T-helper 2 cell (primary cell): ENCODE results near the gene ATXN10.

Experiments used
- DNase-seq, 5 experiments: peaks; one replicate each; pipeline versions ENCODE4 v3.0.0 to v3.0.0-alpha.2; 2012 to 2022

ATXN10 gene

GRCh38 chr22:45830531-45831245, 159.1 kb downstream of the ATXN10 start:
- DNase-seq = no peak

GRCh38 chr22:45831394-45831793, 159.8 kb downstream of the ATXN10 start:
- DNase-seq = no peak

DNA sequence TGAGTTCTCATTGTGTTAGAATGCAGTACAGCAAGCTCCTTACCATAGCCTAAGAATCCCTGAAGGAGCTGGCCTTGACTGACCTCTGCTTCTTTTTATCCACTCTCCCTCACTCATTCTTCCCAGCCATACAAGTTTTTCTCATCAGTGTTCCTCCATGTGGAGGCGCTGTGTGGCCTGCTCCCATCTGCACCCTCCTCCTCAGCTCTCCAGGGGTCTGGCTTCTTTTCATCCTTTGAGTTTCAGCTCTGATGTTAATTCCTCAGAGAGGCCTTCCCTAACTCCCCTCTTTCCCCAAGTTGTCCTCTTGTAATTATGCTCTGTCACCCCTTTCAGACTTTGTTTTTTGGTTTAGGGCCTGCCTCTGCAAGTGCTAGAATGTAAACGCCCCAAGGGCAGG, 160.5 kb downstream of the ATXN10 start:
- no peak for DNase-seq

DNA sequence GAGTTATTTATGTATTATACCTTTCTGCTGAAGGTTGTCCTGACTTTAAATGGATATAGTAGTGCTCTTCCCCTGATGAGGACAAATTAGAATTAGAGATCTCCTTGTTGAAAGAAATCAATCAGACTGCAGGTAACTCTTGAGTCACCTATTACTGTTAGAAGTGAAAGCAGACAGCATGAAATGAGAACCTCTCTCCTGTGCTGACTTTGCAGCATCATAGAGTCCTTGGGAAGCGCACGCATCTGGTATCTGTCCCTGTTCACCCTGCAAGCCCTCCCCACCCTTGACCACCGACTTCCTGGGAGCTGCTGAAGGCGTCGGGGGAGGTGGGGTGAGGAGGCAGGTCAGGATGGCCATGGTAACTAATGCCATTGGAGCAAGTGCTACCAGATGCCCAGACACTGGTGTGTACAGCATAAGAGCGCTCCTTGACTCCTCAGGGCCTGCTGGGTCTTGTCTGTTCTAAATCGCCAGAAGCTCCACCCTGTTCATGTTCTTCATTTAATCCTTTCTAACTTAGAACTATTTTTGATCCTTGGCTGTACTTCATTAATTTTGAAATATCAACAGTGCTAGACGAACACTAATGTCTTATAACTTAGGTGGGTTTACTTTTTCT, 161.4 kb downstream of the ATXN10 start:
- DNase-seq = no peak

DNA sequence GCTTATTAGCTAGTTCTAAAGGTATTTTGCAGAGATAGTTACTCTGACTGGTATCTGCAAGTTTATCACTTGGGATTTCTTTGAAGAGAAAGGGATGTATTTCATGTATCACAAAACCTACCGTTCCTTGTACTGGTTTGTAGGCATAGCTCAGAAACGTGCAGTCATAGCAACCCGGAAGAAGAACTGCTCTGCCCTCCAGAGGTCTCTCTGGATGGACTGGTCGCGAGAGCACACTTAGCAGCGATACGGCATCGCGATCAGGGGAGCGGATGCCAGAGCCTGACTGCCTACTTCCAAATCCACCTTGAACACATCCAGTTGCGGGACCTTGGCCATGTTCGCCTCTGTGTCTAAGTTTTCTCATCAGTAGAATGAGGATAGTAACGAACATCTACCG, 162.0 kb downstream of the ATXN10 start:
- DNase-seq = no peak

DNA sequence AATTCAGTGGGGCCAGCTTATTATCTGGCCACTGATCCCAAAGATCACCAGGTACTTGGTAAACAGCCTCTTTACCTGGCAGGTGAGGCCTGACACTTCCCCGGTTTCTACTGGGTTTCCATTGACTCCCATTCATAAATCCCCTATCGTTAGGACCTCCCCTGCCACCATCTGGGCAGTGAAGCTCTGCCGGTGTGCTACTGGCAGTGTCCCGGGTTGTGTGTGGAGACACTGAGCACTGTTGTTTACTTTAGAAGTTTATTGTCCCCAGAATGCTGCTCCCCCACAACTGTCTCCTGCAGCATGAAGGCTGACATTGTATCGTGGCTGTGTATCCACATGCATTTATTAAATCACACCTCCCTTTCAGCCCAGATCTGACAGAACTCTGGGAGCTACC, 162.6 kb downstream of the ATXN10 start:
- DNase-seq = no peak

GRCh38 chr22:45834795-45835194, 163.2 kb downstream of the ATXN10 start:
- no peak for DNase-seq

DNA sequence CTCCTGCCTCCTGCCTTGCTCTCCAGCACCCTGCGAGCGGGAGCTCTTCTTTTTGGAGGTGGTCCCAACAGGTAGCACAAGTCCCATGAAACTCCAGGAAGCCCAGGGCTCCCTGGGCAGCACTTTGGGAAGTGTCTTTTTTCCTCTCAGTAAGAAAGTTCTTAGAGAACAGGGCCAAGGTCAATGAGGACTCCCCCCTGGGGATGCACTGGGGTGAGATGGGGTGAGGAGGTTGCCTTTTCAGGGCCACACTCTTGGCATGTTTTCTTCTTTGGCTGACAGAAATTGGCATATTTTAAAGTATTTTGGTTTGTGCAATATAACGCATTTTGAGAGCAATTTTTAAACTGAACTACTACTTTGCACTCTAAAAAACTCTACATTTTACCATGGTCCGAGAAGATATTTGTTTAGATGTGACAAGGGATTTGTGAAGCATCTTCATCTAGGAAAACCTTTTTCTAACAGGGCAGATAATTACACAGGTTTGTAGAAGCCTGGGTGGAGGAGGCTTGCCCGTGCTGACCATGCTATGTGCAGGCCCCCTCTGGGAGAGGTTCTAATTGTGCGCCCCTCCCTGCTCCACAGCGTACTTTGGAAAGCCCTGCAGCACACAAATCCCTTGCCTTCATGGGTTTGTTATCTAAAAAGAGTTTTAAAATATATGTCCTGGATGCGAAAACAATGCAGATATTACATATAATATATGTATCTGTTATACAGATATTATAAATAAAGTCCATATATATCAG, 165.0 kb downstream of the ATXN10 start:
- no peak for DNase-seq

GRCh38 chr22:45837508-45837907, 165.9 kb downstream of the ATXN10 start:
- DNase-seq = no peak

GRCh38 chr22:45838305-45838887, 166.8 kb downstream of the ATXN10 start:
- no peak for DNase-seq

DNA sequence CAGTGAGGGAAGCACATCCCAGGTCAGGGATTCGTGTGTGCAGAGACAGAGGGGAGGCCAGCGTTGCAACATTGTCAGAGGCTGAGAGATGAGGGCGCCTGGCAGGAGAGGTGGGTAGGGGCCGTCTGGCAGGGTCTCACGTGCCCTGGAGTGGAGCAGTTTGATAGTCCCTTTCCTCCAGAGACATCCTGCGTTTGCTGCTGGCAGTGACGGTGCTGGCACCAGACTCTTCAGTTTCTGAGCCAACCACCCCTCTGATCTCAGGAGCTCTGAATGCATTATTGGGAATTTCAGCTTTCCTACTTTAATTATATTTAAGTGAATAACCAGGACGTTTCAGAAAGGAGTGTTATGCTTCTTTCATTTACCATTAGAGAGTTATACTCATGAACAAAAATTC, 168.8 kb downstream of the ATXN10 start:
- DNase-seq = no peak

DNA sequence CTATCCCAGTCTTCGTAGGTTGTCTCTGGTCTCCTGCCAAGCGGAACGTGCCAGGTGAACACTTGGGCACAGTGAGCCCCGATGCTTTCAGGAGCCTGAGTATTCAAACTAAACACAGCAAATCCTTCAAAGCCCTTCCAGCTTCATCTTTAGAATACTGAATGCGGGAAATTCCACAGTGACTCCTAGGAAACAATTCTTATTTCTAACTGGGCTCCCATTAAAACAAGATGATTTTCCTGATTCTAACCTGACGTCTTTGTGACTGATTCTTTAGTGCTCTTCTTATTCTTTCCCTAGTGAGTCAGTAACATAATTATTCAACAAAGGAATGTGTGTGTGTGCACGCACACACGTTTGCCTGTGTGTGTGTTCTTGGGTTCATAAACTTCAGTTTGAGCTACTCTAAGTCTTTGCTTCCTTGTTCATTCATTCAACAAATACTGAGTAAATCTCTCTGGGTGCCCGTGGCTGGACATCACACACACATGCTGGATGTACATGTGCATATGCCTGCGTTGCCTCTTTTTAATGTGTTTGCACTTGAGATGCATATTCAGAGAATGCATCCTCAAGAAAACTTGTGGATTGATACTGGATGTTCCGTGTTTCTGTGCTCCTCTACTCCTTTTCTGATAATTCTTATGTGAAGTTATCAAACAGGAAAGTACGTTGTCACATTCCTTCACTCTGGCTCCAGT, 170.8 kb downstream of the ATXN10 start:
- DNase-seq = no peak

- no peak for DNase-seq
Observed at GRCh38 chr22:45843031-45843430, 171.4 kb downstream of the ATXN10 start.

DNA sequence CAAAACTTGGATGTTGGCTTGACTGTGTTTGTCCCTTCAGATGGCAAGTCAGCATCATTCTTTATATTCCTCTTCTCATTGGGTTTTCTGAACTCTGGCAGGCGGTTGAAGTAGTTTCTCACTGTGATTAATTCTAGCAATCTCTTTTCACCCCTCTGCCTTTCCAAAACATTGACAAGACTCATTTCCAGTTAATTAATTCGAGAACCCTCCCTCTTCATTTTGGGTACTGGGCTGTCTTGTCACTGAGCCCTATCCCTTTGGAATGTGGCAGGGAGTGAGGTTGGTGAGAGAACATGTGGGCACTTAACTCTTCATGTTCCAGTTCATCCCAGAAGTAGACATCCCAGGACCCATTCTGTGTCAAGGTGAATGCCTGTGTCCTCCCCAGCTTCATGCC, 172.4 kb downstream of the ATXN10 start:
- DNase-seq = no peak

DNA sequence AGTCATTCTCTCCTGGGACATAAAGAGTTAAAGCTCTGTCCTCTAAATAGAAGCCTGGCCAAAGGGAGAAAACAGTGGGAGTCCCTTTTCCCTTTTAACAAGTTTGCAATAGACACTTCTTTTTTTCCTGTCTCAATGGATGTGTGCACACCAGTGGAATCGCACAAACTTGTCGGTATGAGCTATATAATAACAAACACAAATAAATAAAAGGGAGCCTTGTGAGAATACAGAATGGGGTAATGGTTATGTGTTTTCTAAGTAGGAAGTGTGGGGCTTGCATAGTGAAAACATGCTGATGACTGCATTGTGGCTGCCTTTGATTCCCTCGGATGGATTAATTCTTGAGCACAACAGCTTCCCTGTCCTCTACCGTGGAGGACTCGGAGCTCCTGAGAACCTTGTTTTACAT, 173.4 kb downstream of the ATXN10 start:
- no peak for DNase-seq

- no peak for DNase-seq
Observed at GRCh38 chr22:45846952-45847351, 175.3 kb downstream of the ATXN10 start.

GRCh38 chr22:45848904-45849303, 177.3 kb downstream of the ATXN10 start:
- DNase-seq = no peak

GRCh38 chr22:45852826-45853225, 181.2 kb downstream of the ATXN10 start:
- DNase-seq = no peak

GRCh38 chr22:45855961-45856360, 184.3 kb downstream of the ATXN10 start:
- no peak for DNase-seq

- DNase-seq = no peak
Observed at GRCh38 chr22:45857519-45857918, 185.9 kb downstream of the ATXN10 start.

DNA sequence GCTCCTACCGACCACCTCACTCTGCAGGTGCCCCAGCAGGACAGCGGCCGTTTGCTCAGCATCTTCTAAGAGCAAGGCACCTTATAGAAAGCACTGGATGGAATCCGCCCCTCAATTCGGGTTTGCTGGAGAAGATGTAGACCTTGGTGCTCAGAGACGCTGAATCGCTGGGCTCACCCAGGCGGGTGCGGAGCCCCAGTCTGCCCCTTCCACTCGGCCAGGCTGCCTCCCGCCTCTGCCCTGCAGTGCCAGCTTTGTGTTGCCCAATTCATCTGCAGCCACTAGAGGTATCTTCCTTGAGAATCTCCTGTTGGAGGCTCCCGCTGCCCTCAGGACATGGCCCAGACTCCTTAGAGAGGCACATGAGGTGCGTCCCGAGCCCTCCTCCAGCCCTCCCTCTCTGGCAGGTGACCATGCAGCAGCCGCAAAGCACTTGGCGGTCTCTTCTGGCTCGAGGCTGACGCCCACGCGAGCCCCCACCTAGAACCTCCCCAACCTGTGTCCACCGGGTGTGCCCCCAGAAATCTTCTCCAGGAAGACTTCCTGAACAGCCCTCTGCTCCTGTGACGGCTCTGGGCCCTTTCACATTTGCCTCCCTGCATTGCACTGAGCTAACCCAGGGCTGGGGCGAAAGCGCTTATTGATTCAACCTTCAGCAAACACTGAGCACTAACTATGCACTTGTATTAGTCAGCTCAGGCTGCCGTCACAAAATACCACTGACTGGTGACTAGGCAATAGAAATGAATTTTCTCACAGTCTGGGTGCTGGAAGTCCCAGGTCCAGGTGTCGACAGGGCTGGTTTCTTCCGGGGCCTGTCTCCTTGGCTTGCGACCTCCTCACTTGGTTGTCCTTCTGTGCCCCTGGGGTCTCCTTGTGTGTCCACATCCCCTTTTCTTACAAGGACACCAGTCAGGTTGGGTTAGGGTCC, 187.9 kb downstream of the ATXN10 start:
- no peak for DNase-seq

- no peak for DNase-seq
Observed at GRCh38 chr22:45860201-45860600, 188.6 kb downstream of the ATXN10 start.
